ENCODE data around the gene GLIS1. TPM values are rescaled to one million over a fixed set of nuclear protein-coding genes. Genes with fewer than 3 reads are reported as not detected.

The GLIS1 gene
- total and polyA plus RNA-seq, 2 experiments from 2014 or later: 0.26 to 0.31 TPM

GRCh38 chr1:53539226-53539625 lies 199.7 kb downstream of the GLIS1 start:
- Mint-ChIP-seq H3K4me3 (no peak overlapping the region), H3K27ac (no peak overlapping the region), H3K36me3 (ENCODE audit: low read depth) (no peaks in the 10 kb centered on the region), H3K4me1 (peaks cover 18% of the 10 kb centered on the region), H3K27me3 (ENCODE audit: insufficient read depth, low read depth, poor library complexity) (peaks cover 18% of the 10 kb centered on the region), H3K9me3 (no peaks in the 10 kb centered on the region)
- H2AFZ ChIP-seq: no peak overlapping the region
- no peaks in the 10 kb centered on the region for H3K36me3 ChIP-seq (ENCODE audit: insufficient read depth)
- no peak for TF ChIP-seq ZNF462 (CRISPR knock-in tag; IDR thresholded peaks at IDR 0.05)
- TF ChIP-seq EZH2 (IDR thresholded peaks at IDR 0.05; ENCODE audit: low read depth, unreplicated experiment): no peak
- no peak for TF ChIP-seq POLR2AphosphoS5 (IDR thresholded peaks at IDR 0.05; ENCODE audit: low read depth)
- TF ChIP-seq ZNF331 (CRISPR knock-in tag; IDR thresholded peaks at IDR 0.05; ENCODE audit: low read depth): no peak
- TF ChIP-seq, protein P1, sequence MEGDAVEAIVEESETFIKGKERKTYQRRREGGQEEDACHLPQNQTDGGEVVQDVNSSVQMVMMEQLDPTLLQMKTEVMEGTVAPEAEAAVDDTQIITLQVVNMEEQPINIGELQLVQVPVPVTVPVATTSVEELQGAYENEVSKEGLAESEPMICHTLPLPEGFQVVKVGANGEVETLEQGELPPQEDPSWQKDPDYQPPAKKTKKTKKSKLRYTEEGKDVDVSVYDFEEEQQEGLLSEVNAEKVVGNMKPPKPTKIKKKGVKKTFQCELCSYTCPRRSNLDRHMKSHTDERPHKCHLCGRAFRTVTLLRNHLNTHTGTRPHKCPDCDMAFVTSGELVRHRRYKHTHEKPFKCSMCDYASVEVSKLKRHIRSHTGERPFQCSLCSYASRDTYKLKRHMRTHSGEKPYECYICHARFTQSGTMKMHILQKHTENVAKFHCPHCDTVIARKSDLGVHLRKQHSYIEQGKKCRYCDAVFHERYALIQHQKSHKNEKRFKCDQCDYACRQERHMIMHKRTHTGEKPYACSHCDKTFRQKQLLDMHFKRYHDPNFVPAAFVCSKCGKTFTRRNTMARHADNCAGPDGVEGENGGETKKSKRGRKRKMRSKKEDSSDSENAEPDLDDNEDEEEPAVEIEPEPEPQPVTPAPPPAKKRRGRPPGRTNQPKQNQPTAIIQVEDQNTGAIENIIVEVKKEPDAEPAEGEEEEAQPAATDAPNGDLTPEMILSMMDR (conservative IDR thresholded peaks at IDR 0.05; ENCODE audit: low read depth in 2 of 2): no peak
- TF ChIP-seq ETS1 (IDR thresholded peaks at IDR 0.05): no peak
- TF ChIP-seq JUNB (IDR thresholded peaks at IDR 0.05; ENCODE audit: unreplicated experiment): no peak
- TF ChIP-seq ZNF114 (CRISPR knock-in tag; IDR thresholded peaks at IDR 0.05): no peak
- no peak for TF ChIP-seq STAT1 (IDR thresholded peaks at IDR 0.05; ENCODE audit: unreplicated experiment)
- TF ChIP-seq NANOG (IDR thresholded peaks at IDR 0.05; ENCODE audit: borderline replicate concordance): no peak
- TF ChIP-seq, protein P2, sequence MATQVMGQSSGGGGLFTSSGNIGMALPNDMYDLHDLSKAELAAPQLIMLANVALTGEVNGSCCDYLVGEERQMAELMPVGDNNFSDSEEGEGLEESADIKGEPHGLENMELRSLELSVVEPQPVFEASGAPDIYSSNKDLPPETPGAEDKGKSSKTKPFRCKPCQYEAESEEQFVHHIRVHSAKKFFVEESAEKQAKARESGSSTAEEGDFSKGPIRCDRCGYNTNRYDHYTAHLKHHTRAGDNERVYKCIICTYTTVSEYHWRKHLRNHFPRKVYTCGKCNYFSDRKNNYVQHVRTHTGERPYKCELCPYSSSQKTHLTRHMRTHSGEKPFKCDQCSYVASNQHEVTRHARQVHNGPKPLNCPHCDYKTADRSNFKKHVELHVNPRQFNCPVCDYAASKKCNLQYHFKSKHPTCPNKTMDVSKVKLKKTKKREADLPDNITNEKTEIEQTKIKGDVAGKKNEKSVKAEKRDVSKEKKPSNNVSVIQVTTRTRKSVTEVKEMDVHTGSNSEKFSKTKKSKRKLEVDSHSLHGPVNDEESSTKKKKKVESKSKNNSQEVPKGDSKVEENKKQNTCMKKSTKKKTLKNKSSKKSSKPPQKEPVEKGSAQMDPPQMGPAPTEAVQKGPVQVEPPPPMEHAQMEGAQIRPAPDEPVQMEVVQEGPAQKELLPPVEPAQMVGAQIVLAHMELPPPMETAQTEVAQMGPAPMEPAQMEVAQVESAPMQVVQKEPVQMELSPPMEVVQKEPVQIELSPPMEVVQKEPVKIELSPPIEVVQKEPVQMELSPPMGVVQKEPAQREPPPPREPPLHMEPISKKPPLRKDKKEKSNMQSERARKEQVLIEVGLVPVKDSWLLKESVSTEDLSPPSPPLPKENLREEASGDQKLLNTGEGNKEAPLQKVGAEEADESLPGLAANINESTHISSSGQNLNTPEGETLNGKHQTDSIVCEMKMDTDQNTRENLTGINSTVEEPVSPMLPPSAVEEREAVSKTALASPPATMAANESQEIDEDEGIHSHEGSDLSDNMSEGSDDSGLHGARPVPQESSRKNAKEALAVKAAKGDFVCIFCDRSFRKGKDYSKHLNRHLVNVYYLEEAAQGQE (IDR thresholded peaks at IDR 0.05; ENCODE audit: unreplicated experiment): no peak
- no peak for TF ChIP-seq EZH2phosphoT487 (IDR thresholded peaks at IDR 0.05; ENCODE audit: unreplicated experiment)
- no peaks in the 10 kb centered on the region for H3K9me2 ChIP-seq (ENCODE audit: insufficient read depth)
- H3K79me2 ChIP-seq (replicated peaks; ENCODE audit: insufficient read depth): no peaks in the 10 kb centered on the region
- H3K27me3 ChIP-seq (ENCODE audit: insufficient read depth): no peaks in the 10 kb centered on the region
- no peak overlapping the region for H3K4me3 ChIP-seq
- DNase-seq (ENCODE audit: low spot score): no peak
- H3K4me2 ChIP-seq: no peak overlapping the region
- H3K27ac ChIP-seq (ENCODE audit: low read depth): no peak overlapping the region
- H3K4me1 ChIP-seq (ENCODE audit: insufficient read depth): no peaks in the 10 kb centered on the region
- no peaks in the 10 kb centered on the region for H3F3A ChIP-seq (replicated peaks; ENCODE audit: low read depth)
- H4K20me1 ChIP-seq (replicated peaks; ENCODE audit: insufficient read depth): no peaks in the 10 kb centered on the region
- ATAC-seq: no peak

Data from GM23338 (cell line).